Skeletal muscle tissue (tissue), 4 donors: ENCODE data around the gene TRIM73. TPM values are rescaled to one million over a fixed set of nuclear protein-coding genes. Genes with fewer than 3 reads are reported as not detected.
"Not testable (repeated sequence)": the region's sequence is repeated elsewhere in the genome, so short reads cannot be mapped to it uniquely, and the experiment has no call there.

Source experiments
- H3K27ac ChIP-seq: one replicate; pipeline ENCODE4 v1.7.0; 2013; ENCODE audit warnings: mild to moderate bottlenecking, low read depth, low read length, inconsistent platforms
- H3K27me3 ChIP-seq, 3 donors: one replicate each; pipeline ENCODE4 v1.7.0; 2013; ENCODE audit warnings: low read length in 3 of 3; ENCODE audit not compliant: control insufficient read depth in 3 of 3, insufficient read depth in 3 of 3
- H3K36me3 ChIP-seq, 3 donors: one replicate each; pipeline ENCODE4 v1.7.0; 2013; ENCODE audit warnings: low read length in 3 of 3; ENCODE audit not compliant: control insufficient read depth in 3 of 3, insufficient read depth in 3 of 3
- H3K4me1 ChIP-seq, 3 donors: one replicate each; pipeline ENCODE4 v1.7.0; 2013; ENCODE audit warnings: low read length in 3 of 3, mild to moderate bottlenecking in 3 of 3; ENCODE audit not compliant: control insufficient read depth in 3 of 3, insufficient read depth in 3 of 3
- H3K4me3 ChIP-seq, 3 donors: one replicate each; pipeline ENCODE4 v1.7.0; 2013; ENCODE audit warnings: low read length in 3 of 3
- H3K9ac ChIP-seq, 3 donors: one replicate each; pipeline ENCODE4 v1.7.0; 2013; ENCODE audit warnings: low read length in 3 of 3, mild to moderate bottlenecking in 3 of 3, moderate library complexity in 2 of 3, low read depth in 1 of 3
- H3K9me3 ChIP-seq, 3 donors: one replicate each; pipeline ENCODE4 v1.7.0; 2013; ENCODE audit warnings: low read length in 3 of 3; ENCODE audit not compliant: control insufficient read depth in 3 of 3
- total RNA-seq: library from RNA; depleted of rRNA; stranded (reverse); fragments of >200 nt; gene quantifications from one replicate; pipeline ENCODE4 v1.2.3, GENCODE V29; 2014
- donor health status: Osteomylitis.

The TRIM73 gene
- total RNA-seq, 1 donor from 2014 or later, result 2.6 TPM

DNA sequence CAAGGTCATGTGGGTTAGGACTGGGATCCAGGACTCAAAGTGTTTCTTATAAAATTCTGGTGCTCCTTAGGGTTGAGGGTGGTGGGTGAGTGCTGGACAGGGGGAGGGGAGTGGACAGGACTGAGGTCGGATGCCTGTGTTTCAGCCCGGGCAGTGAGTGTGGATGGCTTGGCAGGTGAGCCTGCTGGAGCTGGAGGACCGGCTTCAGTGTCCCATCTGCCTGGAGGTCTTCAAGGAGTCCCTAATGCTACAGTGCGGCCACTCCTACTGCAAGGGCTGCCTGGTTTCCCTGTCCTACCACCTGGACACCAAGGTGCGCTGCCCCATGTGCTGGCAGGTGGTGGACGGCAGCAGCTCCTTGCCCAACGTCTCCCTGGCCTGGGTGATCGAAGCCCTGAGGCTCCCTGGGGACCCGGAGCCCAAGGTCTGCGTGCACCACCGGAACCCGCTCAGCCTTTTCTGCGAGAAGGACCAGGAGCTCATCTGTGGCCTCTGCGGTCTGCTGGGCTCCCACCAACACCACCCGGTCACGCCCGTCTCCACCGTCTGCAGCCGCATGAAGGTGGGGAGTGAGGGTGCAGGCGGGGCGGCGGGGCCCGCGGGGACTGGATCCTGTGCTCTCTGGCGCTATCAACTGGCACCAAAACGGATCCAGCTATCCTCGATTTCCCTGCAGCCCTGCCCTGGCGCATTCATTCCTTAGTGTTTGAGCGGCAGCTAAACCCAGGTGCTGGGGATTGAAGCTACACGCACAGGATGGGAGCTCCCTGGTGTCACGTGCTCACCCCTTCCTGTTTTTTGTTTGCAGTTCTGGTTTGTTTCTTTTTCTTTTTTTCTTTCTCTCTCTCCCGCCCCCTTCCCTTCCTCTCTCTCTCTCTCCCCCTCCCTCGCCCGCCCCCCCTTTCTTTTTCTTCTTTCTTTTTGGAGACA lies 3.6 kb downstream of the TRIM73 start:
- not testable (repeated sequence) for H3K27me3 ChIP-seq, H3K36me3 ChIP-seq, H3K4me3 ChIP-seq, H3K9ac ChIP-seq, H3K9me3 ChIP-seq, H3K27ac ChIP-seq, H3K4me1 ChIP-seq

DNA sequence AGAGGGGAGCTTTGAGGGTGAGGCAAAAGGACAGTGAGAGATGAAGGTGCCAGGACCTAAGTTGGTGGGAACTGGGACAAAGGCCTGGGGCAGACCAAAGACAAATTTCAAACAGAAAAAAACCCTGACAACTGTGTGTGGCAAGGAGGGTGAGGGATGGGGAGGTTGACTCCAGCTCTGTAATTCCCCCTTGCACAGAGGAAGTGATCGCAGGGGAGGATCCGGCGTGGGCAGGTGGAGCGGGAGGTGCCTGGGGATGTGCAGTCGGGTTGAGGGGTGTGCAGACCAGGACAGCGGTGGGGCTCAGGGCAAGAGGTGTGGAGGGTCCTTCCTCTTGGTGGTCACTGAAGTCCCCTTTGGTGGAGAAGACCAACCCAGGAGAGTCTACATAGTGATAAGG lies 5.1 kb downstream of the TRIM73 start:
- H3K9ac ChIP-seq, H3K9me3 ChIP-seq, H3K36me3 ChIP-seq, H3K27ac ChIP-seq, H3K4me3 ChIP-seq, H3K27me3 ChIP-seq, H3K4me1 ChIP-seq: not testable (repeated sequence)

DNA sequence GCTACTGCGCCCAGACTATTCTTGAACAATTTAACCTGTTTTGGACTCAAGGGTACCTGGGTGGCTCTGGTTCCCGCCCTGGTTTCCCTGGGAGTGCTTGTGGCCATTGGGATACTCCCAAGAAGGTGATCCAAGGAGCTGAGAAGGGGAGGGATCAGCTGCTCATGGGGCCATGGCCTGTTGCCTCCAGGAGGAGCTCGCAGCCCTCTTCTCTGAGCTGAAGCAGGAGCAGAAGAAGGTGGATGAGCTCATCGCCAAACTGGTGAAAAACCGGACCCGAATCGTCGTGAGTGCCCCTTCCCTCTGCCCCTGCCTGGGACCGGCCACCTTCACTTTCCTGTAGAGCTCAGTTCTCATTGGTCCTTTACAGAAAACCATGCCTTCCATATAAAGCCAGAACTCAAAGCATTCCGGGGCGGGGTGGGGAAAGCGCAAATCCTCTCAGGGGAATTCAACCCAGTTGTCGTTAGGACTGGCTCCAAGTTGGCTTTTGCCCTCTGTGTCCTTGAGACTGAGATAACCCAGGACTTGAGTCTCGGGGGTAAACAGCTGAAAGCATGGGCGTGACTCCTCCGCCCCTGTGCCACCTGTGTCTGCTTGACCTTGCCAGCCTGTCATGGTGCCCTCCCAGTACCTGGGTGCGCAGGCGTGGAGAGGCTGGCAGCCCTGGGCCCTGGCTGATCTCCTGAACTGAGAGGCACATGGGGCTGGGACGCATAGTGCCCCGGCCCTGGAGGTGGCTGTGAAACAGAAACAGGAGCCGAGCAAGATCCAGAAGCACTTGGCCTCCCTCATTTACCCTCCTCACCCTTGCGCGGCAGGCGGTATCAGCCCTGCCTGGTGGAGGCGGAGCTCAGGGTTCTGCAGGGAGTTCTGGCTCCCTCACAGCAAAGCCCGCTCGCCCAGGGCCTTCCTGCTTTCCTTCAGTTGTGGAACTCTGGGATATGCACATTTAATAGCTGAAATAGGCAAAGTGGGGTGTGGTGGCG lies 8.3 kb downstream of the TRIM73 start:
- not testable (repeated sequence) for H3K4me1 ChIP-seq, H3K27me3 ChIP-seq

DNA sequence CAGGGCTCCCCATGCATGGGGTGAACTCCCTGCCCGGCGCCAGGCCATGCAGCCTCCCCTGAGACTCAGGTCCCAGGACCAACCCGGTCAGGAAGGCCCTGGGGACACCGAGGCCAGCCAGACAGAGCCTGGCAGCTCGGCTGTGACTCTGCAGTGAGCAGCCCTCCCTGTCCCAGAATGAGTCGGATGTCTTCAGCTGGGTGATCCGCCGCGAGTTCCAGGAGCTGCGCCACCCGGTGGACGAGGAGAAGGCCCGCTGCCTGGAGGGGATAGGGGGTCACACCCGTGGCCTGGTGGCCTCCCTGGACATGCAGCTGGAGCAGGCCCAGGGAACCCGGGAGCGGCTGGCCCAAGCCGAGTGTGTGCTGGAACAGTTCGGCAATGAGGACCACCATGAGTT lies 9.2 kb downstream of the TRIM73 start:
- not testable (repeated sequence) for H3K4me3 ChIP-seq, H3K4me1 ChIP-seq, H3K9ac ChIP-seq, H3K36me3 ChIP-seq, H3K9me3 ChIP-seq, H3K27me3 ChIP-seq, H3K27ac ChIP-seq

More for the DNA sequence above, 8.3 kb downstream of the TRIM73 start:
- H3K36me3 ChIP-seq, H3K9me3 ChIP-seq, H3K4me3 ChIP-seq, H3K27ac ChIP-seq, H3K9ac ChIP-seq: not testable (repeated sequence)

DNA sequence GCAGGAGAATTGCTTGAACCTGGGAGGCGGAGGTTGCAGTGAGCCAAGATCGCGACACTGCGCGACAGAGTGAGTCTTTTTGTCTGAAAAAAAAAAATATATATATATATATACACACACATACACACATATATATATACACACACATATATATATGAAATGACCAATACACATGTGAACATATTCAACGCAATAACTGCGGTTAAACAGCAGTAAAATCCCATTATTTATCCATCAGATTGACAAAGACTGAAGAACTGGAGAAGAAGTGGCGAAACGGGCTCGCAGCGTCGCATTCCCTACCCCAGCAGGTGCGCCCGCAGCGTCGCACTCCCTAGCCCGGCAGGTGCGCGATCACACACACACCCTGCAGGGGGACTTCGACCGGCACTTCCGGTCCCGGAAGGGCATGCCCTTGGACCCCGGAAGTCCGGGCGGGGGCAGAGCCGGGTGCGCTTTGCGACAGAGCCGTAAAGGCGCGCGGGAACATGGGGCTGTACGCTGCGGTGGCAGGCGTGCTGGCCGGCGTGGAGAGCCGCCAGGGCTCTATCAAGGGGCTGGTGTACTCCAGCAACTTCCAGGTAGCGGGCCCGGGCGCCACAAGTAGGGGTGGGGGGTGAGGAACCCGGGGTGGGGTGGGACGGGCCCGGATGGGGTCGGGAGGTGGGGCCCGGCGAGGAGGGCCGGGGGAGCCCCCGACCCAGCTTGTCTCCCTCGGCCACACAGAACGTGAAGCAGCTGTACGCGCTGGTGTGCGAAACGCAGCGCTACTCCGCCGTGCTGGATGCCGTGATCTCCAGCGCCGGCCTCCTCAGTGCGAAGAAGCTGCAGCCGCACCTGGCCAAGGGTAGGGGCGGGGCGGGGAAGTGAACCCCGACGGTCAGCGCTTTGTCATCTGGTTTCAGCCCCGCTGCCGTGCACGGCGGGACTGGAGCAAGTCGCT lies 14.7 kb downstream of the TRIM73 start:
- H3K4me1 ChIP-seq, H3K27me3 ChIP-seq, H3K9me3 ChIP-seq, H3K9ac ChIP-seq, H3K36me3 ChIP-seq, H3K27ac ChIP-seq, H3K4me3 ChIP-seq: not testable (repeated sequence)

DNA sequence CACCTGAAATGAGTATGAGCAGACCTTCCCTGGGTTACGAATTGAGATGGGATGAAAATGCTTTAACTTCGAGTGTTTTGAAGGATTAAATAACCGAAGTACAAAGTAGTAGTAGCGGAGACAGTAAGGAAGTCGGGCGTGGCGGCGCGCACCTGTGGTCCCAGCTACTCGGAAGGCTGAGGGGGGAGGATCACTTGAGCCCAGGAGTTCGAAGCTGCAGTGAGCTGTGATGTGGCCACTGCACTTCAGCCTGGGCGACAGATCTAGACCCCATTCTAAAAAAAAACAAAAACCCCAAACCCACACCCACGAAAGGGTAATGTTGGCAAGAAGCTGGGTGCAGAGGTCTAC lies 15.4 kb downstream of the TRIM73 start:
- not testable (repeated sequence) for H3K4me3 ChIP-seq, H3K9me3 ChIP-seq, H3K4me1 ChIP-seq, H3K27me3 ChIP-seq, H3K36me3 ChIP-seq, H3K27ac ChIP-seq, H3K9ac ChIP-seq

DNA sequence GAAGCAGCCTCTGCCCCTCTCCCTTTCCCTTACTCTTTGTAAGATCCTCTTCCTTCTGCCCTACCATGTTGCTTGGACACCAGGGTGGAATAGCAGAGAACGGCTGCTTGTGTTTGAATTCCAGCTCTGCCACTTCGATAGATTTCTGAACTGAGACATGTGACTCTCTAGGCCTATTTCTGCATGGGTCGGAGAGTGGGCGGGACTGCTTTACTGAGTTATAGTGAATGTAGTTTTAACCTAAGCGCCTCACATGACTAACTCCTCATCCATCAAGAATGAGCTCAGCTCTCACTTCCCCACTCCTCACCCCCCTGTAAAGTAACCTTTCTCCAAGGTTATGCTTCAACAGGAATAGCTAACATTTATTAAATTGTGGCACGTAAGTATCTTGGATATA lies 18.8 kb downstream of the TRIM73 start:
- not testable (repeated sequence) for H3K4me3 ChIP-seq, H3K36me3 ChIP-seq, H3K4me1 ChIP-seq, H3K27ac ChIP-seq, H3K9ac ChIP-seq, H3K9me3 ChIP-seq, H3K27me3 ChIP-seq

DNA sequence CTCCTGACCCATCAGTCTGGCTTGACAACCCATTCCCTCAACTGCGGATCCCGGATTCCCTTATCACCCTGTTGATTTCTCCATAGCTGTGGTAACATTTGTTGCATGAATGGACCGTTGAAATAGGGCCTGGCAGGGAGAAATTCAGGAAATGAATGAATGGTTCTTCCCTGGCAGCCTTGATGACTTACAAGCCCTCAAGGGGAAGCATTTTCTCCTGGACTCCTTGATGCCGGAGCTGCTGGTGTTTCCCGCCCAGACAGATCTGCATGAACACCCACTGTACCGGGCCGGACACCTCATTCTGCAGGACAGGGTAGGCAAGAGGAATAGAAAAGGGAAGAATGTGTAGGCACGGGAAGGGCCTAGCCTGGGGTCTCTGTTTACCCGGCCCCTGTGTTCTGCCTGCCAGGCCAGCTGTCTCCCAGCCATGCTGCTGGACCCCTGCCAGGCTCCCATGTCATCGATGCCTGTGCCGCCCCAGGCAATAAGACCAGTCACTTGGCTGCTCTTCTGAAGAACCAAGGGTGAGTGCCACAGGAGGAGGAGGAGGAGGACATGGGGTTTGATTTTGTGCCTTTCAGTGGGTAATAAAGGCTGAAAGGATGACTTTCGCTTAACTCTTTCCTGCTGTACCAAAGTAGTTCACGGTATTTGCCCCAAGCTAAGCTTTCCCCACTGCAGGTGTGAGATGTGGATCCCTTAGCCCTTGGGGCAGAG lies 19.4 kb downstream of the TRIM73 start:
- not testable (repeated sequence) for H3K36me3 ChIP-seq, H3K4me3 ChIP-seq, H3K4me1 ChIP-seq, H3K9me3 ChIP-seq, H3K27ac ChIP-seq, H3K27me3 ChIP-seq, H3K9ac ChIP-seq

DNA sequence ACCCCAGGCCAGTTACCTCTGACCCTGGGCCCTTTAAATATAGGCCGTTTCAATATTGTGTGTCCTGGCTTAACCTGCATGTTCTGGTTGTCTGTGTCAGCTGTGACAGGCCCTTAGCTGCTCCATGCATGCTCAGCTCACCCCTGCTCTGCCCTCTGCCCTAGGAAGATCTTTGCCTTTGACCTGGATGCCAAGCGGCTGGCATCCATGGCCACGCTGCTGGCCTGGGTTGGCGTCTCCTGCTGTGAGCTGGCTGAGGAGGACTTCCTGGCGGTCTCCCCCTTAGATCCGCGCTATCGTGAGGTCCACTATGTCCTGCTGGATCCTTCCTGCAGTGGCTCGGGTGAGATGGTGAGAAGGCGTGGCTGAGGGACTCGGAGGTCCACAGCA lies 20.0 kb downstream of the TRIM73 start:
- not testable (repeated sequence) for H3K9me3 ChIP-seq, H3K27ac ChIP-seq, H3K9ac ChIP-seq, H3K36me3 ChIP-seq, H3K4me1 ChIP-seq, H3K27me3 ChIP-seq, H3K4me3 ChIP-seq
